ENCODE results near the gene AKIRIN1. TPM values are rescaled to one million over a fixed set of nuclear protein-coding genes. Genes with fewer than 3 reads are reported as not detected.
"Not testable (repeated sequence)": the region's sequence is repeated elsewhere in the genome, so short reads cannot be mapped to it uniquely, and the experiment has no call there.

Gene AKIRIN1
- total RNA-seq, 1 donor from 2014 or later: 130 TPM

DNA sequence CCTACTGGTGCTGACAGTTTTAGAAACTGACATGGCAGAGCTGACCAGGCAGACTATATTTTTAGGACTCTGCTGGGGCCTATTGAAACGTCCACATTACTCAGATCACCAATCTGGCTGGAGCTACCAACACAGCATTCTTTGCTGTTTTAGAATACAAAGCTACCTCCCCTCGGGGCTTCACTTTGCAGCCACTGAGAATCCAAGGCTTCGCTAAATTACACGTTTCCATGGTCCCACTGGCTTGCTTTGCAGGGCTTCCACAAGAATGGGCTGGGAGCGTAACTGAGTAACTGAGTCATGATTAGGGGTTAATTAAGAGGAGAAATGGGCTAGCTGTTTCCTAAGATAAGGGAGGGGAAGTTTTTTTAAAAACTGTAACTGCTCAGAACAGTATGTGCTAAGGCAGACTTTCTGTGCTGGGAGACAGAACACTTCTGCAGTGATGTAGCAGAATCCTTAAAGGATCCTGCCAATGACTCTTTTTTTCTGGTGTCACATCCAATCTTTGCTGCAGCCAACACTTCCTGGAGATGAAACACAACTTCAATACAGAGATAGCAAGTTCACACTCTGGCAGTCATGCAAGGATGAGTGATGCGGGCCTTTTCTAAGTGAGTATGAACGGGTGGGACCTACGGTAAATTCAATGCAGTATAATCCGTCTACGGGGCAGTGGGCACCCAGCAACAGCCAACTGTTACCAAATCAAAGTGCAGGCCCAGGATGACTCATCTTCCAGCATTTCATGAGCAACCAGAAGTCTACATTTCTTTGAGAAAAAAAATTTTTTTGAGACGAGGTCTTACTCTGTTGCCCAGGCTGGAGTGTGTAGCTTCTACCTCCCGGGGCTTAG lies 56.5 kb downstream of the AKIRIN1 start:
- peaks cover 24% of the 10 kb centered on the region for H3K4me1 ChIP-seq
- peaks cover 31% of the 10 kb centered on the region for H3F3A ChIP-seq (ENCODE audit: low read depth)
- no peak overlapping the region for H3K4me2 ChIP-seq
- no peak overlapping the region for H3K4me3 Mint-ChIP-seq
- no peaks in the 10 kb centered on the region for H3K27me3 ChIP-seq
- H3K79me2 ChIP-seq (ENCODE audit: low read depth): no peaks in the 10 kb centered on the region
- no peak for DNase-seq (ENCODE audit: low spot score)
- H3K27ac Mint-ChIP-seq: peak overlapping the region; percentile 85
- no peak overlapping the region for H3K9ac ChIP-seq
- H3K27ac ChIP-seq: peak overlapping the region; percentile 55
- peaks cover 22% of the 10 kb centered on the region for H3K4me1 Mint-ChIP-seq
- H4K20me1 ChIP-seq (ENCODE audit: low read depth): no peaks in the 10 kb centered on the region
- peaks cover 6% of the 10 kb centered on the region for H3K27me3 Mint-ChIP-seq (ENCODE audit: insufficient read depth, low read depth)
- no peaks in the 10 kb centered on the region for H3K36me3 ChIP-seq
- no peak overlapping the region for H2AFZ ChIP-seq (replicated peaks)
- TF ChIP-seq EZH2phosphoT487 (IDR thresholded peaks at IDR 0.05) (no peak), EZH2 (IDR thresholded peaks at IDR 0.05) (no peak), CTCF (IDR thresholded peaks at IDR 0.05) (no peak)
- peaks cover 15% of the 10 kb centered on the region for H3K36me3 Mint-ChIP-seq
- no peaks in the 10 kb centered on the region for H3K9me3 Mint-ChIP-seq
- no peaks in the 10 kb centered on the region for H3K9me3 ChIP-seq (ENCODE audit: low read depth)
- H3K4me3 ChIP-seq: no peak overlapping the region

GRCh38 chr1:39048745-39049370 lies 57.8 kb downstream of the AKIRIN1 start:
- Histone ChIP-seq H3K79me2 (ENCODE audit: low read depth) (no peaks in the 10 kb centered on the region), H3K4me1 (peaks cover 24% of the 10 kb centered on the region), H3K27ac (no peak overlapping the region), H3K4me2 (no peak overlapping the region), H2AFZ (replicated peaks) (no peak overlapping the region), H3F3A (ENCODE audit: low read depth) (peaks cover 39% of the 10 kb centered on the region), H3K4me3 (no peak overlapping the region), H4K20me1 (ENCODE audit: low read depth) (no peaks in the 10 kb centered on the region), H3K36me3 (no peaks in the 10 kb centered on the region), H3K9me3 (ENCODE audit: low read depth) (no peaks in the 10 kb centered on the region), H3K27me3 (no peaks in the 10 kb centered on the region), H3K9ac (no peak overlapping the region)
- no peak for TF ChIP-seq CTCF (IDR thresholded peaks at IDR 0.05)
- TF ChIP-seq EZH2phosphoT487 (IDR thresholded peaks at IDR 0.05): no peak
- peaks cover 22% of the 10 kb centered on the region for H3K4me1 Mint-ChIP-seq
- H3K36me3 Mint-ChIP-seq: peaks cover 13% of the 10 kb centered on the region
- H3K27ac Mint-ChIP-seq: peak overlapping the region; percentile 18
- no peak for DNase-seq (ENCODE audit: low spot score)
- H3K4me3 Mint-ChIP-seq: no peak overlapping the region
- no peaks in the 10 kb centered on the region for H3K9me3 Mint-ChIP-seq
- peaks cover 6% of the 10 kb centered on the region for H3K27me3 Mint-ChIP-seq (ENCODE audit: insufficient read depth, low read depth)

- H4K20me1 ChIP-seq (ENCODE audit: low read depth): no peaks in the 10 kb centered on the region
- H3K4me2 ChIP-seq: no peak overlapping the region
- peaks cover 36% of the 10 kb centered on the region for H3F3A ChIP-seq (ENCODE audit: low read depth)
- H3K27ac ChIP-seq: no peak overlapping the region
- no peaks in the 10 kb centered on the region for H3K9me3 ChIP-seq (ENCODE audit: low read depth)
- Mint-ChIP-seq H3K27me3 (ENCODE audit: insufficient read depth, low read depth) (peaks cover 3% of the 10 kb centered on the region), H3K9me3 (no peaks in the 10 kb centered on the region), H3K27ac (no peak overlapping the region), H3K36me3 (peaks cover 13% of the 10 kb centered on the region), H3K4me1 (peaks cover 22% of the 10 kb centered on the region), H3K4me3 (no peak overlapping the region)
- H3K36me3 ChIP-seq: no peaks in the 10 kb centered on the region
- no peak overlapping the region for H2AFZ ChIP-seq (replicated peaks)
- DNase-seq (ENCODE audit: low spot score): no peak
- H3K4me3 ChIP-seq: no peak overlapping the region
- H3K27me3 ChIP-seq: no peaks in the 10 kb centered on the region
- H3K9ac ChIP-seq: no peak overlapping the region
- TF ChIP-seq EZH2phosphoT487 (IDR thresholded peaks at IDR 0.05) (no peak), EZH2 (IDR thresholded peaks at IDR 0.05) (no peak), CTCF (IDR thresholded peaks at IDR 0.05) (no peak)
- no peaks in the 10 kb centered on the region for H3K79me2 ChIP-seq (ENCODE audit: low read depth)
- H3K4me1 ChIP-seq: peaks cover 24% of the 10 kb centered on the region
These were observed 58.9 kb downstream of the AKIRIN1 start for GRCh38 chr1:39050001-39050400.

DNA sequence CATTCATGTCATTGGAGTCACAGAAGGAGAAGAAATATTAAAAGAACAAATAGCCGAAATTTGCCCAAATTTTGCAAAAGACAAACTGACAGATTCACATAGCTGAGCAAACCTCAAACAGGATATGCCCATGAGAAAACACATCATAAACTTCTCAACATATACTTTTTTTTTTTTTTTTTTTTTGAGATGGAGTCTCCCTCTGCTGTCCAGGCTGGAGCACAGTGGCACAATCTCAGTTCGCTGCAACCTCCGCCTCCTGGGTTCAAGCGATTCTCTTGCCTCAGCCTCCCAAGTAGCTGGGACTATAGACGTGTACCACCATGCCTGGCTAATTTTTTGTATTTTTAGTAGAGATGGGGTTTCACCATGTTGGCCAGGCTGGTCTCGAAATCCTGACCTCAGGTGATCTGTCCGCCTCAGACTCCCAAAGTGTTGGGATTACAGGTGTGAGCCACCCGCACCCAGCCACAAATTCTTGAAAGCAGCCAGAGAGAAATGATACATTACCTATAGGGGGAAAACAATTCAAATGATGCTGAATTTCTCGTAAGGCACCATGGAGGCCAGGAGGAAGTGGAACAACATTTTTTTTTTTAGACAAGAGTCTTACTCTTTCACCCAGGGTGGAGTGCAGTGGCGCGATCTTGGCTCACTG lies 60.2 kb downstream of the AKIRIN1 start:
- not testable (repeated sequence) for H3K36me3 ChIP-seq; H3K4me2 ChIP-seq; H3K27ac Mint-ChIP-seq; H3K27me3 ChIP-seq; H3K27me3 Mint-ChIP-seq (ENCODE audit: insufficient read depth, low read depth); H2AFZ ChIP-seq (replicated peaks); H3K79me2 ChIP-seq (ENCODE audit: low read depth); DNase-seq (ENCODE audit: low spot score); H3K9ac ChIP-seq; H4K20me1 ChIP-seq (ENCODE audit: low read depth); H3K4me3 ChIP-seq; H3K9me3 Mint-ChIP-seq; H3K9me3 ChIP-seq (ENCODE audit: low read depth); H3K4me3 Mint-ChIP-seq
- peaks cover 19% of the 10 kb centered on the region for H3K4me1 Mint-ChIP-seq
- peaks cover 36% of the 10 kb centered on the region for H3F3A ChIP-seq (ENCODE audit: low read depth)
- H3K27ac ChIP-seq: peak overlapping the region; percentile 42
- H3K36me3 Mint-ChIP-seq: peaks cover 13% of the 10 kb centered on the region
- peaks cover 24% of the 10 kb centered on the region for H3K4me1 ChIP-seq

Measured in neural progenitor cell (in vitro differentiated cells).